CD4-positive, alpha-beta T cell (primary cell): ENCODE data around the gene SUCLG2. TPM values are rescaled to one million over a fixed set of nuclear protein-coding genes. Genes with fewer than 3 reads are reported as not detected.

Experiments used
- ATAC-seq: fragments of 200-7000 bp; cut with Tn5 transposase; one replicate; pipeline ENCODE4 v1.10.0; 2022; ENCODE audit warnings: mild to moderate bottlenecking; ENCODE audit not compliant: poor library complexity
- CTCF ChIA-PET: fragments of 350-600 bp; sonication (Branson Sonifier 250); formaldehyde crosslinking; loops from one replicate; lab custom pipeline; 2021; ENCODE audit warnings: antibody characterized with exemption, inconsistent platforms; lab: Charles Lee
- POLR2A ChIA-PET: fragments of 350-600 bp; sonication (Branson Sonifier 250); formaldehyde crosslinking; loops from one replicate; lab custom pipeline; 2021; ENCODE audit warnings: antibody characterized with exemption, inconsistent platforms; lab: Charles Lee
- DNase-seq, 14 experiments: peaks; one replicate each; pipeline ENCODE4 v3.0.0-alpha.2; 2013 to 2020; ENCODE audit warnings: mixed read lengths in 2 of 14
- H3K27ac ChIP-seq, 2 donors: one replicate each; pipeline versions ENCODE4 v1.5.1 to v1.7.0; 2013; ENCODE audit warnings: low read length in 2 of 2, low read depth in 1 of 2, mild to moderate bottlenecking in 1 of 2
- H3K27me3 ChIP-seq, 2 experiments: 1 replicate in 1 of 2; 2 replicates in 1 of 2; pipeline versions ENCODE4 v1.6.1 to v1.7.0; 2013; ENCODE audit warnings: low read length in 2 of 2, control low read depth in 1 of 2, mild to moderate bottlenecking in 1 of 2, moderate library complexity in 1 of 2; ENCODE audit not compliant: insufficient read depth in 2 of 2, control insufficient read depth in 1 of 2
- H3K36me3 ChIP-seq: one replicate; pipeline ENCODE4 v1.6.1; 2013; ENCODE audit warnings: low read length, control low read depth; ENCODE audit not compliant: insufficient read depth
- H3K4me1 ChIP-seq: one replicate; pipeline ENCODE4 v1.6.1; 2013; ENCODE audit warnings: low read length, control low read depth; ENCODE audit not compliant: insufficient read depth
- H3K4me3 ChIP-seq: one replicate; pipeline ENCODE4 v1.5.1; 2013; ENCODE audit warnings: mild to moderate bottlenecking, low read length, moderate library complexity
- H3K9me3 ChIP-seq, 2 experiments: 1 replicate in 1 of 2; 2 replicates in 1 of 2; pipeline versions ENCODE4 v1.6.1 to v1.7.0; 2013; ENCODE audit warnings: low read length in 2 of 2, mild to moderate bottlenecking in 2 of 2, control low read depth in 1 of 2, moderate library complexity in 1 of 2; ENCODE audit not compliant: control insufficient read depth in 1 of 2, insufficient read depth in 1 of 2
- H3K27ac Mint-ChIP-seq: one replicate; pipeline ENCODE4 v1.8.0; 2020; ENCODE audit warnings: mixed read lengths
- H3K27me3 Mint-ChIP-seq: one replicate; pipeline ENCODE4 v1.8.0; 2021; ENCODE audit warnings: mixed read lengths
- H3K36me3 Mint-ChIP-seq: one replicate; pipeline ENCODE4 v1.8.0; 2021; ENCODE audit warnings: low read depth, mixed read lengths
- H3K4me1 Mint-ChIP-seq: one replicate; pipeline ENCODE4 v1.8.0; 2021; ENCODE audit warnings: low read depth, mixed read lengths
- H3K4me3 Mint-ChIP-seq: one replicate; pipeline ENCODE4 v1.8.0; 2020; ENCODE audit warnings: mild to moderate bottlenecking, mixed read lengths
- H3K9me3 Mint-ChIP-seq: one replicate; pipeline ENCODE4 v1.8.0; 2020; ENCODE audit warnings: mixed read lengths
- CTCF ChIP-seq: fragments of 200-600 bp; IDR thresholded peaks from one replicate; pipeline ENCODE4 v1.8.0; 2022; ENCODE audit warnings: antibody characterized with exemption, mild to moderate bottlenecking
- intact Hi-C, 2 experiments: fragments of 100-400 bp; cut with DNase I in 1 of 2; cut with micrococcal nuclease in 1 of 2; formaldehyde crosslinking; loops; one replicate each; pipeline versions ENCODE4 v1.15.1 to v1.9.0; 2023 to 2025; cut with DNase I, micrococcal nuclease
- total RNA-seq, 174 experiments: library from RNA in 2 of 174; stranded (reverse) in 2 of 174; gene quantifications; one replicate each; pipeline ENCODE4 v1.2.3 and lab custom pipeline; 2021 to 2026

Gene SUCLG2
- total RNA-seq, 2 experiments from 2014 or later = 51.7 to 52.4 TPM

GRCh38 chr3:67564973-67565372 is 89.4 kb downstream of the SUCLG2 start:
- no peak for DNase-seq
- ChIA-PET POLR2A (interaction anchor here (0.6 kb wide), 1 partner anchor 354 kb away, joined by 5 read pairs; no protein-coding TSS in a partner anchor), CTCF (no interaction called here)
- H3K36me3 ChIP-seq = peaks cover 5% of the 10 kb centered on the region
- ATAC-seq = no peak
- TF ChIP-seq CTCF = no peak
- intact Hi-C loops = no loop called here
- H3K4me3 ChIP-seq = no peak overlapping the region
- Mint-ChIP-seq H3K27ac (no peak overlapping the region), H3K4me3 (no peak overlapping the region), H3K4me1 (peaks cover 38% of the 10 kb centered on the region), H3K36me3 (peaks cover 65% of the 10 kb centered on the region), H3K27me3 (no peaks in the 10 kb centered on the region), H3K9me3 (no peaks in the 10 kb centered on the region)
- peaks cover 0 to 7% of the 10 kb centered on the region in 2 experiments for H3K9me3 ChIP-seq
- H3K27me3 ChIP-seq = no peaks in the 10 kb centered on the region
- H3K27ac ChIP-seq = no peak overlapping the region
- H3K4me1 ChIP-seq = no peaks in the 10 kb centered on the region

GRCh38 chr3:67564008-67564407 is 90.4 kb downstream of the SUCLG2 start:
- Histone ChIP-seq H3K4me3 (no peak overlapping the region), H3K4me1 (no peaks in the 10 kb centered on the region), H3K36me3 (peaks cover 4% of the 10 kb centered on the region), H3K27ac (no peak overlapping the region), H3K27me3 (no peaks in the 10 kb centered on the region), H3K9me3 (peaks cover 0 to 4% of the 10 kb centered on the region in 2 experiments)
- no peak for TF ChIP-seq CTCF
- POLR2A ChIA-PET = no interaction called here
- Mint-ChIP-seq H3K36me3 (peaks cover 64% of the 10 kb centered on the region), H3K27me3 (no peaks in the 10 kb centered on the region), H3K9me3 (no peaks in the 10 kb centered on the region), H3K27ac (no peak overlapping the region), H3K4me3 (no peak overlapping the region), H3K4me1 (peaks cover 37% of the 10 kb centered on the region)
- CTCF ChIA-PET = interaction anchor here (0.7 kb wide), 1 partner anchor 50 kb away, joined by 4 read pairs; no protein-coding TSS in a partner anchor
- intact Hi-C loops = no loop called here
- ATAC-seq = no peak
- DNase-seq = no peak

GRCh38 chr3:67561667-67562394 is 92.6 kb downstream of the SUCLG2 start:
- no peak for TF ChIP-seq CTCF
- CTCF ChIA-PET = no interaction called here
- Histone ChIP-seq H3K4me1 (no peaks in the 10 kb centered on the region), H3K4me3 (no peak overlapping the region), H3K9me3 (no peaks in the 10 kb centered on the region), H3K27ac (no peak overlapping the region), H3K36me3 (peaks cover 12% of the 10 kb centered on the region), H3K27me3 (no peaks in the 10 kb centered on the region)
- H3K4me1 Mint-ChIP-seq = peaks cover 41% of the 10 kb centered on the region
- no peaks in the 10 kb centered on the region for H3K27me3 Mint-ChIP-seq
- H3K4me3 Mint-ChIP-seq = no peak overlapping the region
- H3K36me3 Mint-ChIP-seq = peaks cover 68% of the 10 kb centered on the region
- H3K9me3 Mint-ChIP-seq = no peaks in the 10 kb centered on the region
- no peak overlapping the region for H3K27ac Mint-ChIP-seq
- ATAC-seq (no peak), DNase-seq (no peak)
- POLR2A ChIA-PET = no interaction called here
- intact Hi-C loops = no loop called here
